SK-N-SH (cell line): ENCODE results near the gene BAIAP2. TPM values are rescaled to one million over a fixed set of nuclear protein-coding genes. Genes with fewer than 3 reads are reported as not detected.

Experiments used
- CTCF ChIA-PET: fragments of 300-600, 350-600 bp; formaldehyde crosslinking; extraction: SDS; loops from one replicate; lab custom pipeline; 2021; lab: Yijun Ruan, JAX
- POLR2A ChIA-PET: fragments of 350-600 bp; sonication (Branson Sonifier 250); formaldehyde crosslinking; extraction: SDS; loops from one replicate; lab custom pipeline; 2020; ENCODE audit warnings: antibody characterized with exemption, inconsistent platforms; lab: Yijun Ruan, JAX
- DNase-seq: peaks from one replicate; pipeline ENCODE4 v3.0.0; 2012
- H2AFZ ChIP-seq: fragments of 200-600 bp; sonication (generic); 2 replicates; pipeline ENCODE4 v1.8.1; 2016; ENCODE audit warnings: antibody characterized with exemption, mild to moderate bottlenecking, low read depth
- H3F3A ChIP-seq: fragments of 200-600 bp; sonication (generic); replicated peaks from 2 replicates; pipeline ENCODE3; 2016; ENCODE audit warnings: antibody characterized with exemption, mild to moderate bottlenecking; ENCODE audit not compliant: insufficient read depth
- H3K27ac ChIP-seq, 2 experiments: fragments of 200-500 bp in 1 of 2; fragments of 200-600 bp in 1 of 2; sonication (Bioruptor generic) in 1 of 2; sonication (generic), shearing (Covaris generic) in 1 of 2; 2 replicates each; pipeline versions ENCODE4 v1.5.1 to v1.6.1; 2014 to 2016; ENCODE audit warnings: low read depth in 2 of 2, inconsistent platforms in 1 of 2, low read length in 1 of 2, mild to moderate bottlenecking in 1 of 2, mixed read lengths in 1 of 2
- H3K27me3 ChIP-seq: fragments of 200-600 bp; sonication (generic), shearing (Covaris generic); 2 replicates; pipeline ENCODE4 v1.6.1; 2016; ENCODE audit warnings: mixed run types; ENCODE audit not compliant: insufficient read depth
- H3K36me3 ChIP-seq, 2 experiments: fragments of 200-500 bp in 1 of 2; fragments of 200-600 bp in 1 of 2; sonication (Bioruptor generic) in 1 of 2; sonication (generic) in 1 of 2; replicated peaks in 1 of 2; 2 replicates each; pipeline versions ENCODE3 to v1.5.1; 2014 to 2016; ENCODE audit warnings: low read length in 1 of 2, mild to moderate bottlenecking in 1 of 2; ENCODE audit not compliant: insufficient read depth in 2 of 2, control insufficient read depth in 1 of 2
- H3K4me1 ChIP-seq, 2 experiments: fragments of 200-500 bp in 1 of 2; fragments of 200-600 bp in 1 of 2; sonication (Bioruptor generic) in 1 of 2; sonication (generic), shearing (Covaris generic) in 1 of 2; 2 replicates each; pipeline versions ENCODE4 v1.5.1 to v1.6.1; 2014 to 2016; ENCODE audit warnings: low read depth in 1 of 2, low read length in 1 of 2, mixed run types in 1 of 2; ENCODE audit not compliant: insufficient read depth in 2 of 2, control insufficient read depth in 1 of 2
- H3K4me2 ChIP-seq: fragments of 200-600 bp; sonication (generic), shearing (Covaris generic); 2 replicates; pipeline ENCODE4 v1.6.1; 2017; ENCODE audit warnings: mixed run types
- H3K4me3 ChIP-seq, 2 experiments: fragments of 200-500 bp in 1 of 2; fragments of 200-600 bp in 1 of 2; sonication (Bioruptor generic) in 1 of 2; sonication (generic), shearing (Covaris generic) in 1 of 2; 2 replicates each; pipeline versions ENCODE4 v1.5.1 to v1.8.1; 2014 to 2016; ENCODE audit warnings: low read depth in 2 of 2, inconsistent platforms in 1 of 2, low read length in 1 of 2, mild to moderate bottlenecking in 1 of 2, mixed read lengths in 1 of 2, moderate library complexity in 1 of 2
- H3K79me2 ChIP-seq: fragments of 200-600 bp; sonication (generic); 2 replicates; pipeline ENCODE4 v1.8.1; 2017; ENCODE audit warnings: mild to moderate bottlenecking; ENCODE audit not compliant: insufficient read depth
- H3K9ac ChIP-seq: fragments of 200-600 bp; sonication (generic); 2 replicates; pipeline ENCODE4 v1.6.1; 2017; ENCODE audit warnings: mixed run types
- H3K9me2 ChIP-seq: fragments of 200-600 bp; sonication (generic); 2 replicates; pipeline ENCODE4 v1.6.1; 2017; ENCODE audit warnings: mixed run types
- H3K9me3 ChIP-seq: fragments of 200-600 bp; sonication (generic); 2 replicates; pipeline ENCODE4 v1.6.1; 2017; ENCODE audit warnings: mixed run types, mild to moderate bottlenecking, moderate library complexity
- H4K20me1 ChIP-seq: fragments of 200-600 bp; sonication (generic); 2 replicates; pipeline ENCODE4 v1.6.1; 2017; ENCODE audit warnings: mild to moderate bottlenecking, mixed run types; ENCODE audit not compliant: insufficient read depth
- CTCF ChIP-seq: fragments of 200-600 bp; sonication (generic); IDR thresholded peaks from 2 replicates; pipeline ENCODE4 v1.6.1; 2017; ENCODE audit warnings: antibody characterized with exemption, mild to moderate bottlenecking, moderate library complexity
- ELF1 ChIP-seq: IDR thresholded peaks from 2 replicates; pipeline ENCODE4 v1.4.0; 2012
- EP300 ChIP-seq, 2 experiments: IDR thresholded peaks; 2 replicates each; pipeline versions ENCODE4 v1.4.0 to v1.6.1; 2012; ENCODE audit warnings: borderline replicate concordance in 1 of 2, low read depth in 1 of 2, low read length in 1 of 2
- EZH2phosphoT487 ChIP-seq: fragments of 200-600 bp; sonication (generic); IDR thresholded peaks from 2 replicates; pipeline ENCODE4 v1.6.1; 2017; ENCODE audit warnings: low read depth, mixed run types, mild to moderate bottlenecking, antibody characterized with exemption, moderate library complexity, borderline replicate concordance
- FOSL2 ChIP-seq: IDR thresholded peaks from 2 replicates; pipeline ENCODE4 v1.4.0; 2012; ENCODE audit warnings: low read depth, mild to moderate bottlenecking, moderate library complexity, borderline replicate concordance
- FOXJ3 ChIP-seq: sonication (generic); formaldehyde crosslinking; IDR thresholded peaks from 2 replicates; pipeline ENCODE4 v1.5.1; 2020; ENCODE audit warnings: mild to moderate bottlenecking, missing genetic modification reagents
- FOXM1 ChIP-seq: IDR thresholded peaks from 2 replicates; pipeline ENCODE4 v1.4.0; 2012; ENCODE audit warnings: low read depth, mild to moderate bottlenecking
- GATA2 ChIP-seq: sonication (generic); formaldehyde crosslinking; IDR thresholded peaks from 2 replicates; pipeline ENCODE4 v1.5.0; 2020; ENCODE audit warnings: mild to moderate bottlenecking, missing genetic modification reagents
- JUND ChIP-seq: IDR thresholded peaks from 2 replicates; pipeline ENCODE4 v1.4.0; 2012
- MXI1 ChIP-seq: IDR thresholded peaks from 2 replicates; pipeline ENCODE4 v1.6.1; 2012; ENCODE audit warnings: mild to moderate bottlenecking, low read depth, low read length, improper control_type of control experiment
- NFIC ChIP-seq: IDR thresholded peaks from 2 replicates; pipeline ENCODE4 v1.4.0; 2012; ENCODE audit warnings: borderline replicate concordance
- NRF1 ChIP-seq: IDR thresholded peaks from 2 replicates; pipeline ENCODE4 v1.6.1; 2012; ENCODE audit warnings: low read depth, mild to moderate bottlenecking, low read length
- POLR2AphosphoS5 ChIP-seq: IDR thresholded peaks from 2 replicates; pipeline ENCODE4 v1.6.1; 2012; ENCODE audit warnings: low read depth, low read length
- RAD21 ChIP-seq: IDR thresholded peaks from 2 replicates; pipeline ENCODE4 v1.6.1; 2012; ENCODE audit warnings: mild to moderate bottlenecking, low read length
- RFX5 ChIP-seq: IDR thresholded peaks from 2 replicates; pipeline ENCODE4 v1.6.1; 2012; ENCODE audit warnings: mild to moderate bottlenecking, improper control_type of control experiment, low read length
- SIN3A ChIP-seq: IDR thresholded peaks from 2 replicates; pipeline ENCODE4 v1.6.1; 2012; ENCODE audit warnings: low read depth, mild to moderate bottlenecking, low read length, moderate library complexity, borderline replicate concordance
- TCF12 ChIP-seq: IDR thresholded peaks from 2 replicates; pipeline ENCODE4 v1.4.0; 2012
- TEAD4 ChIP-seq: IDR thresholded peaks from 2 replicates; pipeline ENCODE4 v1.4.0; 2012; ENCODE audit warnings: mild to moderate bottlenecking, borderline replicate concordance; ENCODE audit not compliant: insufficient read depth
- WGBS: methylation state at CpG from one replicate; pipeline ENCODE4 v1.1.6; 2017; ENCODE audit warnings: low lambda C conversion rate; 5-methylcytosine and 5-hydroxymethylcytosine counted together
- polyA plus RNA-seq, 3 experiments: library from polyadenylated mRNA; depleted of rRNA; stranded (reverse); fragments of >200 nt; gene quantifications; 2 replicates each; pipeline ENCODE4 v1.2.3, GENCODE V29; 2012
- TF ChIP-seq, protein P1 (sequence below): IDR thresholded peaks from 2 replicates; pipeline ENCODE4 v1.4.0; 2012; ENCODE audit warnings: low read depth, borderline replicate concordance
- TF ChIP-seq, protein P2 (sequence below): IDR thresholded peaks from 2 replicates; pipeline ENCODE4 v1.4.0; 2012; ENCODE audit warnings: low read depth, borderline replicate concordance
- TF ChIP-seq, protein P3 (sequence below): IDR thresholded peaks from 2 replicates; pipeline ENCODE4 v1.4.0; 2012; ENCODE audit warnings: low read depth

The BAIAP2 gene
- polyA plus RNA-seq, 1 of the 3 experiments (the other 2 are of a cell fraction): 19.8 TPM

GRCh38 chr17:81157848-81158687 is 123.1 kb downstream of the BAIAP2 start (continued):
- no peak for TF ChIP-seq RAD21
- TF ChIP-seq NRF1: no peak
- TF ChIP-seq MXI1: no peak
- no peak for TF ChIP-seq TCF12
- no peak for TF ChIP-seq FOXJ3 (CRISPR knock-in tag)
- TF ChIP-seq, protein P1, sequence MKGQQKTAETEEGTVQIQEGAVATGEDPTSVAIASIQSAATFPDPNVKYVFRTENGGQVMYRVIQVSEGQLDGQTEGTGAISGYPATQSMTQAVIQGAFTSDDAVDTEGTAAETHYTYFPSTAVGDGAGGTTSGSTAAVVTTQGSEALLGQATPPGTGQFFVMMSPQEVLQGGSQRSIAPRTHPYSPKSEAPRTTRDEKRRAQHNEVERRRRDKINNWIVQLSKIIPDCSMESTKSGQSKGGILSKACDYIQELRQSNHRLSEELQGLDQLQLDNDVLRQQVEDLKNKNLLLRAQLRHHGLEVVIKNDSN: no peak
- TF ChIP-seq CTCF: no peak

- WGBS: 75% methylated on average over 39 of the region's 43 CpGs
- Histone ChIP-seq H3K9me3 (no peaks in the 10 kb centered on the region), H3K36me3 (no peaks in the 10 kb centered on the region), H3K4me2 (no peak overlapping the region), H3F3A (no peaks in the 10 kb centered on the region)
- POLR2A ChIA-PET: no interaction called here
- TF ChIP-seq TEAD4 (no peak), RFX5 (no peak), EZH2phosphoT487 (no peak), FOXJ3 (CRISPR knock-in tag) (no peak), NRF1 (no peak), GATA2 (CRISPR knock-in tag) (no peak), RAD21 (no peak), EP300 (IDR thresholded peaks at IDR 0.05; ENCODE audit: borderline replicate concordance in 1 of 2, low read depth in 1 of 2, low read length in 1 of 2) (no peak), FOSL2 (no peak), MXI1 (no peak), FOXM1 (no peak), NFIC (no peak), JUND (no peak), POLR2AphosphoS5 (no peak), SIN3A (no peak), ELF1 (no peak)
- TF ChIP-seq, protein P2, sequence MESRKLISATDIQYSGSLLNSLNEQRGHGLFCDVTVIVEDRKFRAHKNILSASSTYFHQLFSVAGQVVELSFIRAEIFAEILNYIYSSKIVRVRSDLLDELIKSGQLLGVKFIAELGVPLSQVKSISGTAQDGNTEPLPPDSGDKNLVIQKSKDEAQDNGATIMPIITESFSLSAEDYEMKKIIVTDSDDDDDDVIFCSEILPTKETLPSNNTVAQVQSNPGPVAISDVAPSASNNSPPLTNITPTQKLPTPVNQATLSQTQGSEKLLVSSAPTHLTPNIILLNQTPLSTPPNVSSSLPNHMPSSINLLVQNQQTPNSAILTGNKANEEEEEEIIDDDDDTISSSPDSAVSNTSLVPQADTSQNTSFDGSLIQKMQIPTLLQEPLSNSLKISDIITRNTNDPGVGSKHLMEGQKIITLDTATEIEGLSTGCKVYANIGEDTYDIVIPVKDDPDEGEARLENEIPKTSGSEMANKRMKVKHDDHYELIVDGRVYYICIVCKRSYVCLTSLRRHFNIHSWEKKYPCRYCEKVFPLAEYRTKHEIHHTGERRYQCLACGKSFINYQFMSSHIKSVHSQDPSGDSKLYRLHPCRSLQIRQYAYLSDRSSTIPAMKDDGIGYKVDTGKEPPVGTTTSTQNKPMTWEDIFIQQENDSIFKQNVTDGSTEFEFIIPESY: no peak
- TF ChIP-seq, protein P3, sequence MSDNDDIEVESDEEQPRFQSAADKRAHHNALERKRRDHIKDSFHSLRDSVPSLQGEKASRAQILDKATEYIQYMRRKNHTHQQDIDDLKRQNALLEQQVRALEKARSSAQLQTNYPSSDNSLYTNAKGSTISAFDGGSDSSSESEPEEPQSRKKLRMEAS: no peak
- TF ChIP-seq, all 33 proteins: peak for 0
- CTCF ChIA-PET: interaction anchor here (0.8 to 2.2 kb wide), 6 partner anchors 16 to 395 kb away, joined by 3 to 14 read pairs (median 3); no protein-coding TSS in a partner anchor
- H3K9ac ChIP-seq: no peak overlapping the region
- no peaks in the 10 kb centered on the region for H3K9me2 ChIP-seq
- DNase-seq: no peak
- H3K4me1 ChIP-seq: peaks cover 0 to 4% of the 10 kb centered on the region in 2 experiments; a peak in 1 of 4 replicates
- H3K27ac ChIP-seq: no peak overlapping the region
- H3K4me3 ChIP-seq: no peak overlapping the region
- H3K79me2 ChIP-seq: no peaks in the 10 kb centered on the region
- no peak overlapping the region for H2AFZ ChIP-seq
- H4K20me1 ChIP-seq: no peaks in the 10 kb centered on the region
- H3K27me3 ChIP-seq: no peaks in the 10 kb centered on the region
Observed at GRCh38 chr17:81158688-81159590, 124.0 kb downstream of the BAIAP2 start.
